NCI-H446 (cell line): ENCODE measurements around the gene IRF2BPL.
"Not testable (repeated sequence)": the region's sequence is repeated elsewhere in the genome, so short reads cannot be mapped to it uniquely, and the experiment has no call there.

ENCODE experiments used
- DNase-seq, 2 experiments: peaks; one replicate each; lab custom pipeline; 2025; lab: John Stamatoyannopoulos, UW

Gene IRF2BPL

GRCh38 chr14:77033622-77034589 is 5.4 kb upstream of the IRF2BPL start:
- DNase-seq: peak; percentile 47 to 87

- DNase-seq: peak; percentile 53 to 89
These were observed 4.5 kb upstream of the IRF2BPL start for GRCh38 chr14:77032844-77033621.

DNA sequence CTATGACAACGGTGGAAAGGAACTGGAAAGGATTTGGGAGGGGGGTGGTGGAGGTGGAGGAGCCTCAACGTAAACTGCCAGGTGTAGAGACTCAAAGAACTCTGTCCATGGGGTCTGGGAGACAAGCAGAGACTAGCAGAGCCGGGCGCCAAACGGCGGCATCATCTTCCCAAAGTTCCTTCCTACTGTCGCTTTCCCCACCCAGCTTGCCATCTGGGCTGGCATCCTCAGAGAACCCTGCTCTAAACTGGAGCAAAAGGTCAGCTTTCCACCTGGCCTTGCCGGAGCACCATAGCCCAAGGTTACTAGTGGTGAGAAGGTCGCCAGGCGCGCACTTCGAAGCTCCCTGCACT is 4.0 kb upstream of the IRF2BPL start:
- DNase-seq: no peak

GRCh38 chr14:77031759-77032490 is 3.4 kb upstream of the IRF2BPL start:
- no peak for DNase-seq

DNA sequence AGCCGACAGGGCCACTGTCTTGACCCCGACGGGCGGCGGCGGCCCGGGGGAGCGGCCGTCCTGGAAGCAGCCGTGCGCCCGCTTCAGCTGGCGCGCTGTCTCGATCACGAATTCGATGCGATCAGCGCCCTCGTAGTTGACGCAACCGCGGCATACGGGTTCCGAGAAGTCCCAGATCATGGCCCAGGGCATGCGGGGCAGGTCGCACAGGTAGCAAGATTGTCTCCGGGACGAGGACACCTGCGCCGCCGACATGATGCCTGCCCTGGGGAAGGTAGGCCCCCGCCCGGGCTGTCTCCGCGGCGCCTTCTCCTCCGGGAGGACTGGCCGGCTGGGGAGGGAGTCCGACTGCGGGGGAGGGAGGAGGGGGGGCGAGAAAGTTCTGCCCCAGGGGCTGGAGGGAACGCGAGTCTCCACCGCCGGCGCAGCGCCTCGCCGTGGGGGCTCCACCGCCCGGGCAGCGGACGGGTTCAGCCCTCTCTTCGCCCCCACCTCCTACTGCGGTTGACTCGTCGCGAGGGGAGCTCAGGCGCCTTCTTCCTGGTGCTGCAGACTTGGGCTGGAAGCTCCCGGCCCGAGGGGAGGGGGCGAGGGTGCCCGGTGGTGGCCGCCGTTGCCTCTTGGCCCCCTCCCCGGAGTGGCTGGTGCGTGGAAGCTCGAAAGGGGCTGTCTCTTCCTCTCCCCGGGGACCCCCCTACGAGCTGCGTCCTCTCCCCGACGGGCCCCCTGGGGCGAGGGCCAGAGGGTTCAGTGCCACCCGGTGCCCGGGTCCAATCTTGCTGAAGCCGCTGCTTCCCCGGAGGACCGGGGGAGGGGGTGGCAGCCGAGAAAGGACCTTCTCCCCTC is 747 bp downstream of the IRF2BPL start:
- DNase-seq: peak in 1 of 2 experiments; percentile 39

DNA sequence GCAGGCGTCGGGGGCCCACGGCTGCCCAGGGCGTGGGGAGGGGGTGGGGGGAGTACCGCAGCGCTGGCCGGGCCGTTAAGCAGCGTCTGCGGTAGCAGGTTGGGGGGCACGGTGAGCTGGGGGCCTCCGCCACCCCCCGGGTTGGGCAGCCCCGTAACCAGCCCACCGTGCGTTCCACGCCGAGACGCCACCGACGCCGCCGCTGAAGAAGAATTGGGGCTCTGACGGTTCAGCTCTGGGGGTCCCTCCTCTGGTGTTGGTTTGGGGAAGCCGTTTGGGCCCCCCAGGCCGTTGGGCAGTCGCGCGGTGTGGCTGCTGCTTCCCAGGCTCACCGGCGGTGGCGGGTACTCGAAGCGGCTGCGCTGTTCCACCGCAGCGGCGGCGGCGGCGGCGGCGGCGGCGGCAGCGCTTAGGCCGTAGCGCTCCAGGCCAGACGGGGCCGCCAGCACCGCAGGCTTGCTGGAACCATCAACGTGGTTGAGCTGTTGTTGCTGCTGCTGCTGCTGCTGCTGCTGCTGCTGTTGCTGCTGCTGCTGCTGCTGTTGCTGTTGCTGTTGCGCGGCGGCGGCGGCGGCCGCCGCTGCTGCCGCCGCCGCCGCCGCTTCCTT is 1.5 kb downstream of the IRF2BPL start:
- peak; percentile 25 to 52 for DNase-seq

GRCh38 chr14:77026166-77026929 is 2.2 kb downstream of the IRF2BPL start:
- DNase-seq: no peak

- no peak for DNase-seq
These were observed 2.8 kb downstream of the IRF2BPL start for GRCh38 chr14:77025744-77026165.

GRCh38 chr14:77024171-77024691 is 4.3 kb downstream of the IRF2BPL start:
- DNase-seq: no peak

GRCh38 chr14:77023001-77023996 is 5.2 kb downstream of the IRF2BPL start:
- peak in 1 of 2 experiments; percentile 46 for DNase-seq

DNA sequence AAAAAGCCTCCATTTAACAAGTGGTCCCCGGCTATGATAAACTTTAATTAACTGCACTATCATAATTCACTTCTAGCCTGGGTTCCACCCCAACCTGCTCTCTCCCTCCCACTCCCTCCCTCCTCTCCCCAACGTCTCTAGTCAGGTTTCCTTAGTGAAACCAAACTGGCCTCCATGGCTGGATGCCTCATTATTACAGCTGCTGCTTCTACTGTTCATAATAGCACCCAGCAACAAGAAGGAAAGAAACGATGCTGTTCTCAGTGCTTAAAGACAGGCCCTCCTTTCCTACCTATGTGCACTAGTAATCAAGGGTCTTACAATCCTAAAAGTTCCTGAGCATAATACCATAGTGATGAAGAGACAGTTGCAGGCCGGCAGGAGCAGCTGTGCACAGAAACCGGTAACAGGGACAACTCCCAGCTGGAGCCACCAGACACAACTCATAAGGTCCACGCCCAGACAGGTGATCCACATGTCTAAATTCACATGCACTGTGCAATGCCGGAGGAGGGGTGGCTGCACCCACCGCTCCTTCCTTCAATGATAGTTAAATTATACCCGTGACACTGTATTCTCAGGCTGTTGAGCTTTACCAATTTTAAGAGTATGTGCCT is 6.2 kb downstream of the IRF2BPL start:
- no peak for DNase-seq

- DNase-seq: not testable (repeated sequence)
These were observed 7.1 kb downstream of the IRF2BPL start for GRCh38 chr14:77021424-77021823.

DNA sequence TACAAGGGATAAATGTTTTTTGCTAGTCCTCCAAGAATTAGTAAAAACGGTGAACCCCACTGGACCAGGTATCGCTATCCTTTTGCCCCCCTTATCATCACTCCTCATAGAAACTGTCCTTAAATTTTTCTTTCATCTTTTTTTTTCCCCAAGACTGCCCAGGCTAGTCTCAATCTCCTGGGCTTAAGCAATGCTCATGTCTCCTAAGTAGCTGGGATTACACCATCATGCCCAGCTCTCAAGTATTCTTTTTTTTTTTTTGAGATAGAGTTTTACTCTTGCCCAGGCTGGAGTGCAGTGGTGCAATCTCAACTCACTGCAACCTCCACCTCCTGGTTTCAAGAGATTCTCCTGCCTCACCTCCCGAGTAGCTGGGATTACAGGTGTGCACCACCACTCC is 9.7 kb downstream of the IRF2BPL start:
- no peak for DNase-seq

GRCh38 chr14:77017666-77018065 is 10.8 kb downstream of the IRF2BPL start:
- DNase-seq: no peak

DNA sequence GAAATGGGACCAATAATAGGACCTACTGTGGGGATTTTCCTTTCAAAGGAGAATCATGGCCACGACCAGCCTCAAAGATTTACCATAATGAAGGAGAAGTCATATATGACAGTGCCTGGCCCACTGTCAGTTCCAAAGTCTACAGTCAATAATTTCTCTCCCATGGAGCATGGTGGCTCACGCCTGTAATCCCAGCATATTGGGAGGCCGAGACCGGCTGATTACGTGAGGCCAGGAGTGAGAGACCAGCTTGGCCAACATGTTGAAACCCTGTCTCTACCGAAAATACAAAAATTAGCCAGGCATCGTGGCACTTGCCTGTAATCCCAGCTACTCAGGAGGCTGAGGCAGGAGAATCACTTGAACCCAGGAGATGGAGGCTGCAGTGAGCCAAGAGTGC is 13.8 kb downstream of the IRF2BPL start:
- no peak for DNase-seq

- DNase-seq: no peak
These were observed 14.4 kb downstream of the IRF2BPL start for GRCh38 chr14:77014004-77014604.

DNA sequence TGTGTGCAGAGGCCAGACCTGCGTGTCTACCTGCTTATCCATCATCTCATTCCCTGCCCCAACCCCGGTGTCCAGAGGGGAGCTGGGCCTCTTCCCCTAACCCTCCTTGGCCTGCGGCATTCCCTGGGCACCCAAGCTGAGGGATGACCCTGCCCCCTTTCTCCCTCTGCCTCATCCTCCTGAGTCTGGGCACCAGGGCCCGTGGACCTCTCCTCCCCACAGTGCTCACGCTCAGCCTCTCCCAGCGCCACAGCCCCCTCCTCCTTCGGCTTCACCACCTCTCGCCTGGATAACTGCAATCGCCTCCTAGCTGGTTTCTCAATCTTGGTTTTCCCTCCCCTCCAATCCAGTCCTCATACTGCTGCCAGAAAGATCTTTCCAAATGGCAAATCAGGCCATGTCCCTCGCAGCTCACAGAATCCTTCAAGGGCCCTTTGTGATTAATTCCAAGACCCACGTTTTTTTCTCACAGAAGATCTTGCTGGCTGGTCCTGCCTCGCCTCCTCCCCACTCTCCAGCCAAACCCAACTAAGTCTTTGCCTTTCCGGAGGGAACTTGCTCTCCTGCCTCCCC is 16.2 kb downstream of the IRF2BPL start:
- DNase-seq: no peak
